Esophagus (tissue), 2 donors: ENCODE measurements around the gene LSG1. TPM values are rescaled to one million over a fixed set of nuclear protein-coding genes. Genes with fewer than 3 reads are reported as not detected.
A peak's percentile ranks its signal among the peaks of the same experiment; 100 is the strongest.

ENCODE experiments used
- H3K27ac ChIP-seq, 2 donors: one replicate each; pipeline ENCODE4 v1.5.1; 2013; ENCODE audit warnings: low read depth in 2 of 2, mild to moderate bottlenecking in 2 of 2, inconsistent platforms in 1 of 2, low read length in 1 of 2, moderate library complexity in 1 of 2
- H3K27me3 ChIP-seq, 2 donors: one replicate each; pipeline ENCODE4 v1.6.1; 2013; ENCODE audit warnings: low read length in 2 of 2, control low read depth in 1 of 2, mild to moderate bottlenecking in 1 of 2; ENCODE audit not compliant: insufficient read depth in 2 of 2, control insufficient read depth in 1 of 2
- H3K36me3 ChIP-seq, 2 donors: one replicate each; pipeline ENCODE4 v1.6.1; 2013; ENCODE audit warnings: low read length in 1 of 2; ENCODE audit not compliant: control insufficient read depth in 2 of 2, insufficient read depth in 2 of 2
- H3K4me1 ChIP-seq, 2 donors: one replicate each; pipeline ENCODE4 v1.6.1; 2013; ENCODE audit warnings: low read length in 1 of 2; ENCODE audit not compliant: control insufficient read depth in 2 of 2, insufficient read depth in 2 of 2
- H3K4me3 ChIP-seq, 2 donors: one replicate each; pipeline ENCODE4 v1.5.1; 2013; ENCODE audit warnings: low read length in 2 of 2, mild to moderate bottlenecking in 2 of 2, low read depth in 1 of 2, moderate library complexity in 1 of 2
- H3K9me3 ChIP-seq, 2 donors: one replicate each; pipeline ENCODE4 v1.6.1; 2013; ENCODE audit warnings: mild to moderate bottlenecking in 2 of 2, low read depth in 1 of 2, low read length in 1 of 2, moderate library complexity in 1 of 2; ENCODE audit not compliant: control insufficient read depth in 2 of 2, insufficient read depth in 1 of 2
- WGBS, 2 donors: extraction: QIAGEN DNeasy Blood & Tissue Kit; methylation state at CpG; one replicate each; pipeline ENCODE4 v1.1.7; 2013; 5-methylcytosine and 5-hydroxymethylcytosine counted together
- polyA plus RNA-seq, 2 donors: library from polyadenylated mRNA; stranded (reverse); fragments of 200-250 nt; gene quantifications; one replicate each; pipeline ENCODE4 v1.2.3, GENCODE V29; 2013
- donor health status: healthy with polysubstance abuse.
- donor health status: Bipolar disorder and iron deficiency.

The LSG1 gene
- polyA plus RNA-seq, 2 donors: 14.1 to 26.5 TPM

DNA sequence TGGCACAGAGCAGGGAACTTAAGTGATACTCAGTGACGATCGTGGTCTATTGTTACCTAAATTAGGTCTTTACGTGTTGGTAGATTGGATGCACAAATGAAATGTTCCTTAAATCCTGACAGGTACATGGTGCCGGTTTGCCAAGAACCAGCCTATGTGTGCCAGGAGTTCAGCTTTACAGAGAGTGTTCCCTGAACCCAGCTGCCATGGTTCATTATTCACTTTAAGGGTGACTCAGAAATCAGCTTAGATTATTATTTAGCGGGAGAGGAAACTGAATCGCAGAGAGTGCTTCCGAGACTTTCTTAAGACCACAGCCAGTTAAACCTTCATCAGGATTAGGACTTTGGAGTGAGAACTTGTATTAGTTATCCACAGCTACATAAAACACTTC is 35.2 kb upstream of the LSG1 start:
- Histone ChIP-seq H3K4me1 (peaks cover 0 to 2% of the 10 kb centered on the region in 2 donors), H3K4me3 (no peak overlapping the region), H3K36me3 (no peaks in the 10 kb centered on the region), H3K27ac (peak overlapping the region in 1 of 2 donors; percentile 8), H3K9me3 (no peaks in the 10 kb centered on the region), H3K27me3 (no peaks in the 10 kb centered on the region)
- WGBS, 2 donors: 56 to 62% methylated on average over 7 of the region's 7 CpGs

DNA sequence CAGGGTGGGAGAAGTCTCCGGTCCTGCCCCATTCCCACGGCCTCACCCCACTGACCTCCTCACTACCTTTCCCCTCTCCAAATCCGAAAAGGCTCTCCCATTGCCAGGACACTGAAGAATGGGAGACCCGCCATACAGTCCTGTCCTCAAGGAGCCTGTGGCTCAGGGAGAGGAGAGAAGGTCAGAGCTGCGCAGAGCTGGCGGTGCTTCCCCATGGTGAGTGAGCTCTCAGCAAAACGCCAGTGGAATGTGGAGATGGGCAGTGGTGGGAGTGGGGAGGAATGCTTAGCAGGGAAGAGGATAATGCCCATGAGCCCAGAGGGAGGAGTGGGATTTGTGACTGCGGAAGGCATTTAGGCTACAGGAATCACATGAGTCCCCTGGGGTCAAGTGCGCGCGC is 33.8 kb upstream of the LSG1 start:
- Histone ChIP-seq H3K4me1 (no peaks in the 10 kb centered on the region), H3K27ac (no peak overlapping the region), H3K4me3 (no peak overlapping the region), H3K36me3 (no peaks in the 10 kb centered on the region), H3K27me3 (no peaks in the 10 kb centered on the region), H3K9me3 (no peaks in the 10 kb centered on the region)
- 76 to 87% methylated on average over 11 of the region's 11 CpGs for WGBS, 2 donors

DNA sequence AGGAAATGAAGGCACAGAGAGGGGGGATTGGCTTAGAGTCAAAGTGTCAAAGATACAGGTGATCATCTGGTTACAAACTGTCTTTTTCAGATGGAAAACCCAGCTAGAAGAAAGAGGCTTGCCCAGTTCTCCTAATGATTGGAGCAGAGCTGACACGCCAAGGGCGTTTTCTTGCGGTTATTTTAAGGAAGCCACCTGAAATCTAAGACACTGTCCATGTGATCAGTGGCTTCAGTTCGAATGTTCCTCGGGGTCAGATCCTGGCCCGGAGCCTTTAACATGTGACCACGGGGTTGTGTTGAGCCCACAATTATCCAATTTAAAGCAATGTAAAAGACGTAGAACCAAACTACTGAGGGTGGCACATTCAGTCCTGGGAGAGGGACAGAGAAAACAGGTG is 33.2 kb upstream of the LSG1 start:
- WGBS, 2 donors: 85 to 91% methylated on average over 8 of the region's 8 CpGs

DNA sequence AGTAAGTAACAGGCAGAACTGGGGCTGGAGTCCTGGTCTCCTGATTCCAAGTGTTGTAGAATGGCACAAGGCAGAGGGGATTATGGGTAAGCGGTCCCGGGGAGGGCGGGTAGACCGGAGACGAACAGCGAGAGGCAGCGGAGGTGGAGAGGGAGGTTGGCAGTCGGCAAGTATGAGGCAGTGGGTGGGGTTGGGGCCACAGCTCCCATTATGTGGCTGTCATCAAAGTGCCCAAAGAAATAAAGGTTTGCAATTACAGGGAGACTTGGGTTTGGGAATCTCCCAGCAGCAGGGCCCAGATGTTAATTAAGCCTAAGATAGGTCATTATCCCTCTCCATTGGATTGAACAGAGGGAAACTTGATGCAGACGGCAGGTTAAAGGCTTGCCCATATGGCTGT is 30.6 kb upstream of the LSG1 start:
- Histone ChIP-seq H3K36me3 (no peaks in the 10 kb centered on the region), H3K9me3 (no peaks in the 10 kb centered on the region), H3K27me3 (no peaks in the 10 kb centered on the region), H3K4me1 (no peaks in the 10 kb centered on the region), H3K4me3 (no peak overlapping the region), H3K27ac (no peak overlapping the region)
- 92 to 94% methylated on average over 9 of the region's 9 CpGs for WGBS, 2 donors

More for the DNA sequence above, 33.2 kb upstream of the LSG1 start:
- Histone ChIP-seq H3K27ac (no peak overlapping the region), H3K9me3 (no peaks in the 10 kb centered on the region), H3K27me3 (no peaks in the 10 kb centered on the region), H3K36me3 (no peaks in the 10 kb centered on the region), H3K4me3 (no peak overlapping the region), H3K4me1 (no peaks in the 10 kb centered on the region)

DNA sequence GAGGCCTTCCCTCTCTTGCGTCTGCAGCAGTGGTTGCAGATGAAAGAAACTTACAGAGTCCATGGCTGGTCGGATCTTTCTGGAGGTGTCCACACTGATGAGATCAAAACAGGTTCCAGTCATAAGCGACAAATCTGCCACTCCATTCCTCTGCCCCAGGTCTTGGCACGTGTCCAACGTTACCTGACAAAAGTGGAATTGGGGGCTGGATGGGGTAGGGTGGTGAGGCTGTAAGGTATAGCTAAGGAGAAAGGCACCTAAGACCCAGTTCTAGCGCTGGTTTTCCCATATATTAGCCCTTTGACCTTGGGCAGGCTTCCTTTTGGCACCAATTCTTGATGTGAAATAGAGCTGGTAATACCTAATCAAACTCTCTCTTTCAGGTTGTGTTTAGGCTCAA is 24.7 kb upstream of the LSG1 start:
- peaks cover 0 to 2% of the 10 kb centered on the region in 2 donors for H3K4me1 ChIP-seq
- no peaks in the 10 kb centered on the region for H3K9me3 ChIP-seq
- H3K27me3 ChIP-seq: no peaks in the 10 kb centered on the region
- no peak overlapping the region for H3K4me3 ChIP-seq
- no peaks in the 10 kb centered on the region for H3K36me3 ChIP-seq
- 75 to 83% methylated on average over 6 of the region's 6 CpGs for WGBS, 2 donors
- no peak overlapping the region for H3K27ac ChIP-seq

DNA sequence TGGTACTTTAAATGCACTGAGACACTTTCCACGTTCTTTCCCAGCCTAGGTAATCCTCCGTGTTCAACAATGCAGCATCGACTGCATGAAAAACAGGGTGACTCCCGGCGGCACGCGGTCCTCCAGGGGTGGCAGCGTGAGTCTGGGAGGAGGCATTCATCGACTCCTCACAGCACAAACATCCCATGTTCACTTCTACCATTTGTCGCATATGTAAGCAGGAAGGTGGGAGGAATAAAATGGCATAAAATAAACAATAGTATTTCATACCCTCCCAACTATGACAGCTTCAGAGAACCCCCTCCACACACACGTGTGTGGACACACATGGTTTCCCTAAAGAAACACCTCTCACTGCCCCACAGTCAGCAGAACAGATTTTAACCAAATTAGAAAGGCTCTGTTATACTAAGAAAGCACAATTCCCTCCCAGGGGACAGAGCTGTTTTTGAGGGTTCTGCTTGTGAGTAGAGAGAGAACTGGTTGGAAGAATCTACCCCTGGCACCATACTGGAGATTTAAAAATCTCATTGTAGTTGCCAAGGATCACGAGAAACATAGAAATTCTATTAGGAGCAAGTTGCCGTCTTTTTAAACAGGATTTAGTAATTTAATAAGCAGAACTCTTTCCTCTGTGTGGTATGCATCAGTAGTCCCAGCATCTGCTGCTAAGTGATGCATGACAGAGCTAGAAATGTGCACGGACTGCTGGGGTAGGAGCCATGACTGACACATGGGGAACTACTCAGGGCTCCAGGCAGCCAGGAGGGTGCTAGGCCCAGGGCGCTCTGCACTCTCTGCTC is 19.7 kb upstream of the LSG1 start:
- 67% methylated on average over 15 of the region's 15 CpGs for WGBS, 2 donors
- Histone ChIP-seq H3K36me3 (peaks cover 0 to 2% of the 10 kb centered on the region in 2 donors), H3K4me1 (peaks cover 4 to 9% of the 10 kb centered on the region in 2 donors), H3K27ac (no peak overlapping the region), H3K4me3 (no peak overlapping the region), H3K9me3 (no peaks in the 10 kb centered on the region), H3K27me3 (no peaks in the 10 kb centered on the region)

DNA sequence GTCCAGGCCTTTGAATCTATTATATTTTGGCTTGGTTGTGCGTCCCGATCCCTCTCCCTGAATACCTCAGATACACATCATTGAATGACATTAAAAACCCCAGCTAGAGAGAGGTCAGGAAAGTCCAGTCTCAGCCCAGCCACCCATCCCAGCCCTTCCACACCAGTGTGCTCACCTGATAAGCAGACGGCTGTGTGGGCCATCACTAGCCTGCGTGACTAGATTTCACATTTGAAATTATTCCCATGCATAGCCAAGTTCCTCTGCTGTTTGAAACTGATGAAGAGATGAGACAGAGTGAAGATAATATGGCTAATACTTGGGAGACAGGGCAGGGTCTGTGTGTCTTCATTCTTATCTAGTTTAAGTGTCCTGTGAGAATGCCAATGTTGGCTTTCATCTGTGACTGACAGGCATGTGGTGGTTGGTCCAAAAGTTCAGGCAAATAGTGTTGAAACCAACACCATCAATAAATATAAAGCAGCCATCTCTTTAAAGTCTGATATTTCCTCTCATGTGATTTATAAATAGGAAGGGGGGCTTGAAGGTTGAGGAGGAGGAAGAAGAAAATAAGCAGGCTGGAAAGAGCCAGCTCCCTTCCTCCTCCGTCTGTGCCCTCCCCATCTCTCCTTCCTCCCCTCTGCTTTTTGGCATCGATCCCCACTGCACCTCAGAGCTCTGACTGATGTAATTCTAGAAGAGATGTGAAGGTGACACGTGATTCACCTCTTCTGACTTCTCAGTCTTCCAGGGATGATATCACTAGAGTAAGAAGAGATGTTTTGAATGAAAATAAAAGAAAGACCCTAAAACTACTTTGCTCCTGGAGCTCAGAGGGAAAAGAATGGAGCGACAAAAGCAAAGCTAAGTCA is 18.7 kb upstream of the LSG1 start:
- Histone ChIP-seq H3K27me3 (no peaks in the 10 kb centered on the region), H3K4me1 (peaks cover 4 to 9% of the 10 kb centered on the region in 2 donors), H3K27ac (no peak overlapping the region), H3K4me3 (no peak overlapping the region), H3K36me3 (peaks cover 0 to 2% of the 10 kb centered on the region in 2 donors), H3K9me3 (no peaks in the 10 kb centered on the region)
- 71 to 72% methylated on average over 8 of the region's 8 CpGs for WGBS, 2 donors

DNA sequence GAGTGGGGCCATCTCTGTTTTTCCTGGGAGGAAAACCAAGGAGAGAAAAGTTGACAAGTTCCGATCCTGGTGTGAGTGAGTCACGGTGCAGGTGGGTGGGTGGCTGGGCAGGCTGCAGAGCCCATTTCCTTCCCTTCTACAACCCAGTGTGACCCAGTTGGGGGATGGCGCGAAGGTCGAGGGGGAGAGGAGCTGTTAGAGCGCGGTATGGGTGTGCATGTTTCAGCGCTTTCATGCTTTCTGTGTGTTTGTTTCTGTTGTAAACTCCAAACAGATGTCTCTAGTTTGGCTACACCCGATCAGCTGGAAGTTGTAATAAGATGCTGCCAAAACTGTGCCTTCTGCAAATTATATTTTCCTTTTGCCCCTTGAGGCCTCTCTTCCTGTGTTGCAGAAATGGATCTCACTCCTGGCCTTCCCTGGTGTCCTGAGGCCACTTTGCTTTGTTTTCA is 17.5 kb upstream of the LSG1 start:
- Histone ChIP-seq H3K4me1 (peaks cover 4 to 9% of the 10 kb centered on the region in 2 donors), H3K36me3 (peaks cover 0 to 2% of the 10 kb centered on the region in 2 donors), H3K9me3 (no peaks in the 10 kb centered on the region), H3K4me3 (no peak overlapping the region), H3K27me3 (no peaks in the 10 kb centered on the region), H3K27ac (peak overlapping the region in 1 of 2 donors; percentile 6)
- WGBS, 2 donors: 54 to 57% methylated on average over 9 of the region's 9 CpGs

DNA sequence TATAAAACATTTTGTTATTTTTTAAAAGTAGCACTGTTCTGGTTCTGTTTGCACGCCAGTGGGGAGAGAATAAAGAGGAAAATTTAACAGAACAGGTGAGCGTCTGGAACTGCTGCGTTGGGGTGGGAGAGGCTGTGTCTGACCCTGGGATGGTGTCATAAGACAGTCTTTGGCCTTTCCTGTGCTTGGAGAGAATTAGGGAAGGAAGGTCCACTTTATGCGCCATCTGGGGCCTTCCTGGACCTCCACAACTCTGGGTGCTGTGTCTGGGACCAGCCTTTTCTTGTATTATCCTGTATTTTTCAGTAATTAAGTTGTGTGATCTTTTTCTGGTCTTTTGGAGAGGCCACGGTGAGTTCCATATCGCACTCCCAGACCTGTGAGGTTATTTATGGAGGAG is 17.0 kb upstream of the LSG1 start:
- WGBS, 2 donors: 75% methylated on average over 6 of the region's 6 CpGs
- H3K36me3 ChIP-seq: peaks cover 0 to 2% of the 10 kb centered on the region in 2 donors
- H3K27ac ChIP-seq: peak overlapping the region in 1 of 2 donors; percentile 6
- no peaks in the 10 kb centered on the region for H3K9me3 ChIP-seq
- peaks cover 3 to 9% of the 10 kb centered on the region in 2 donors for H3K4me1 ChIP-seq
- H3K27me3 ChIP-seq: no peaks in the 10 kb centered on the region
- H3K4me3 ChIP-seq: no peak overlapping the region
